Naive thymus-derived CD4-positive, alpha-beta T cell (primary cell): ENCODE data around the gene LNP1. TPM values are rescaled to one million over a fixed set of nuclear protein-coding genes. Genes with fewer than 3 reads are reported as not detected.

ENCODE experiments used
- polyA plus RNA-seq, 2 donors: library from polyadenylated mRNA; unstranded; fragments of 300-500 nt; fragmentation: Illumina TruSeq; gene quantifications; one replicate each; pipeline ENCODE4 v1.2.3, GENCODE V29; 2021
- total RNA-seq, 6 experiments: library from RNA in 5 of 6; stranded (reverse) in 5 of 6; gene quantifications; 1 replicate in 5 of 6; 2 replicates in 1 of 6; pipeline ENCODE4 v1.2.3 and lab custom pipeline; 2021 to 2026

The LNP1 gene
- total and polyA plus RNA-seq, 7 experiments from 2014 or later, result 0.37 to 2.4 (median 1.2) TPM

Other genes with a start within 250 kb of the LNP1 start
- gene TBC1D23, start 140.5 kb upstream of the LNP1 start, total RNA-seq, result 10 to 100 TPM; 30.8 to 42.4 (median 33.9) TPM
- 10 to 100 TPM; 14.0 to 17.5 TPM for gene TBC1D23, start 140.5 kb upstream of the LNP1 start, polyA plus RNA-seq
- gene NIT2, start 66.8 kb upstream of the LNP1 start, total RNA-seq, result 10 to 100 TPM; 25.3 to 51.6 (median 30.6) TPM
- gene NIT2, start 66.8 kb upstream of the LNP1 start, polyA plus RNA-seq, result 10 to 100 TPM; 29.3 to 50.8 TPM
- 10 to 100 TPM; 18.3 to 43.7 (median 35.5) TPM for gene TOMM70, start 450 bp upstream of the LNP1 start, total RNA-seq
- 10 to 100 TPM; 20.5 to 22.6 TPM for gene TOMM70, start 450 bp upstream of the LNP1 start, polyA plus RNA-seq
- under 1 TPM; 0.11 to 0.44 (median 0.21) TPM for gene TMEM45A, start 91.1 kb downstream of the LNP1 start, total RNA-seq
- not detected for gene TMEM45A, start 91.1 kb downstream of the LNP1 start, polyA plus RNA-seq
- gene ADGRG7, start 208.1 kb downstream of the LNP1 start, total RNA-seq, result not detected
- gene ADGRG7, start 208.1 kb downstream of the LNP1 start, polyA plus RNA-seq, result not detected